Endothelial cell of umbilical vein (primary cell): Measurements from ENCODE around the gene PCDHA13. TPM values are rescaled to one million over a fixed set of nuclear protein-coding genes. Genes with fewer than 3 reads are reported as not detected.

Source experiments
- BruUV-seq: library from RNA; stranded (reverse); fragments of 400-500 nt; replicated peaks from 2 replicates; lab custom pipeline; 2021; lab: Mats Ljungman, UMichigan
- CTCF ChIA-PET: fragments of 300-600, 350-600 bp; sonication (Branson Sonifier 250); formaldehyde crosslinking; loops from one replicate; lab custom pipeline; 2021; ENCODE audit warnings: antibody characterized with exemption, inconsistent platforms; lab: Charles Lee
- POLR2A ChIA-PET: fragments of 300-600, 350-600 bp; sonication (Branson Sonifier 250); formaldehyde crosslinking; loops from one replicate; lab custom pipeline; 2021; ENCODE audit warnings: antibody characterized with exemption, inconsistent platforms; lab: Charles Lee
- DNase-seq: peaks from one replicate; pipeline ENCODE4 v3.0.0-alpha.2; 2011; ENCODE audit warnings: low read depth, low spot score
- FAIRE-seq: peaks from 2 replicates; lab custom pipeline; 2011; peaks lifted over from hg19 to GRCh38; lab: Jason Lieb, UNC
- H2AFZ ChIP-seq: 2 replicates; pipeline ENCODE4 v1.6.0; 2012; ENCODE audit warnings: low read depth, low read length, control low read depth, inconsistent platforms
- H3K27ac ChIP-seq: 2 replicates; pipeline ENCODE4 v1.5.1; 2011; ENCODE audit warnings: low read depth, mild to moderate bottlenecking, control low read depth, low read length, moderate library complexity; ENCODE audit not compliant: insufficient read depth
- H3K27me3 ChIP-seq, 2 experiments: 2 replicates each; pipeline versions ENCODE4 v1.6.0 to v1.6.1; 2011; ENCODE audit warnings: low read length in 2 of 2, mixed read lengths in 1 of 2; ENCODE audit not compliant: control insufficient read depth in 2 of 2, insufficient read depth in 2 of 2
- H3K36me3 ChIP-seq, 2 experiments: 2 replicates in 1 of 2; 3 replicates in 1 of 2; pipeline ENCODE4 v1.5.1; 2011; ENCODE audit warnings: low read length in 2 of 2, mild to moderate bottlenecking in 1 of 2, moderate library complexity in 1 of 2; ENCODE audit not compliant: control insufficient read depth in 2 of 2, insufficient read depth in 2 of 2; ENCODE audit errors: extremely low read depth in 1 of 2
- H3K4me1 ChIP-seq: 3 replicates; pipeline ENCODE4 v1.5.1; 2011; ENCODE audit warnings: mild to moderate bottlenecking, low read length; ENCODE audit not compliant: control insufficient read depth, insufficient read depth; ENCODE audit errors: extremely low read depth
- H3K4me2 ChIP-seq: 2 replicates; pipeline ENCODE4 v1.6.1; 2011; ENCODE audit warnings: low read length, control low read depth, mixed read lengths; ENCODE audit not compliant: insufficient read depth
- H3K4me3 ChIP-seq, 3 experiments: fragments of 200-600 bp in 1 of 3; sonication (generic), shearing (Covaris generic) in 1 of 3; replicated peaks in 1 of 3; 2 replicates each; pipeline ENCODE4 v1.5.1; 2011 to 2016; ENCODE audit warnings: control low read depth in 3 of 3, low read length in 3 of 3, mild to moderate bottlenecking in 2 of 3, inconsistent platforms in 1 of 3, low read depth in 1 of 3, moderate library complexity in 1 of 3; ENCODE audit not compliant: insufficient read depth in 1 of 3
- H3K79me2 ChIP-seq: 2 replicates; pipeline ENCODE4 v1.6.0; 2012; ENCODE audit warnings: low read length, inconsistent platforms; ENCODE audit not compliant: control insufficient read depth, insufficient read depth
- H3K9ac ChIP-seq: replicated peaks from 2 replicates; pipeline ENCODE3; 2011; ENCODE audit warnings: low read length, control low read depth; ENCODE audit not compliant: insufficient read depth; ENCODE audit errors: extremely low read depth
- H3K9me1 ChIP-seq: replicated peaks from 3 replicates; pipeline ENCODE4 v1.6.0; 2011; ENCODE audit warnings: mild to moderate bottlenecking, low read length; ENCODE audit not compliant: control insufficient read depth, insufficient read depth; ENCODE audit errors: extremely low read depth
- H3K9me3 ChIP-seq: replicated peaks from 2 replicates; pipeline ENCODE4 v1.5.1; 2012; ENCODE audit warnings: low read length, inconsistent platforms; ENCODE audit not compliant: control insufficient read depth, insufficient read depth
- H4K20me1 ChIP-seq: replicated peaks from 2 replicates; pipeline ENCODE3; 2011; ENCODE audit warnings: mild to moderate bottlenecking, low read length; ENCODE audit not compliant: control insufficient read depth, insufficient read depth; ENCODE audit errors: extremely low read depth
- CTCF ChIP-seq, 2 donors: IDR thresholded peaks; 1 replicate in 1 of 2; 2 replicates in 1 of 2; pipeline ENCODE4 v1.5.1; 2011; ENCODE audit warnings: low read length in 2 of 2, mild to moderate bottlenecking in 2 of 2, moderate library complexity in 2 of 2, control low read depth in 1 of 2, inconsistent platforms in 1 of 2, low read depth in 1 of 2; ENCODE audit not compliant: insufficient read depth in 1 of 2; ENCODE audit errors: extremely low read depth in 1 of 2
- FOS ChIP-seq: IDR thresholded peaks from 2 replicates; pipeline ENCODE4 v1.6.1; 2011; ENCODE audit warnings: mild to moderate bottlenecking, low read length, moderate library complexity, borderline replicate concordance; ENCODE audit not compliant: insufficient read depth
- GATA2 ChIP-seq: IDR thresholded peaks from 2 replicates; pipeline ENCODE4 v1.7.0; 2011; ENCODE audit warnings: low read depth, mild to moderate bottlenecking, moderate library complexity, mixed read lengths, low read length; ENCODE audit not compliant: insufficient read length, insufficient read depth
- JUN ChIP-seq: IDR thresholded peaks from 2 replicates; pipeline ENCODE4 v1.6.1; 2011; ENCODE audit warnings: borderline replicate concordance, low read depth; ENCODE audit not compliant: insufficient read length, insufficient read depth
- MYC ChIP-seq: IDR thresholded peaks from one replicate; pipeline ENCODE4 v1.6.1; 2011; ENCODE audit warnings: mild to moderate bottlenecking, low read depth, low read length
- POLR2AphosphoS5 ChIP-seq: IDR thresholded peaks from 2 replicates; pipeline ENCODE4 v1.6.1; 2012; ENCODE audit warnings: low read depth, mild to moderate bottlenecking, control low read depth, low read length, moderate library complexity; ENCODE audit not compliant: insufficient read depth
- dilution Hi-C: fragments of 300-500 bp; cut with MboI; formaldehyde crosslinking; loops from one replicate; pipeline ENCODE4 v1.15.0; 2019; ENCODE audit warnings: low sequenced_read_pairs; ENCODE audit not compliant: extremely low pct_ligation_motif_present
- intact Hi-C: fragments of 100-400 bp; cut with micrococcal nuclease; formaldehyde crosslinking; loops from one replicate; pipeline ENCODE4 v1.10.0; 2022
- polyA plus RNA-seq, 4 experiments: library from polyadenylated mRNA; depleted of rRNA in 3 of 4; stranded (reverse) in 3 of 4; unstranded in 1 of 4; fragments of >200 nt; gene quantifications; 2 replicates each; pipeline versions ENCODE4 v1.2.1 to v1.2.3, GENCODE V29; 2011 to 2012; ENCODE audit warnings: missing spikeins in 1 of 4
- total RNA-seq: library from RNA; stranded (reverse); gene quantifications from 2 replicates; pipeline ENCODE4 v1.2.3, GENCODE V29; 2021

The PCDHA13 gene
- total and polyA plus RNA-seq, 2 donors (not counting 3 experiments of a cell fraction or from before 2014, with no cell fraction given) = not detected

- H3K9me3 ChIP-seq = no peaks in the 10 kb centered on the region
- DNase-seq (no peak), FAIRE-seq (no peak)
- no peak overlapping the region for H3K27ac ChIP-seq
- no peaks in the 10 kb centered on the region for H3K9me1 ChIP-seq
- no peak overlapping the region for H3K4me3 ChIP-seq
- no peak overlapping the region for H3K9ac ChIP-seq
- intact Hi-C loops = no loop called here
- TF ChIP-seq CTCF (IDR thresholded peaks at IDR 0.05; ENCODE audit: extremely low read depth in 1 of 2, insufficient read depth in 1 of 2, low read depth in 1 of 2, low read length in 2 of 2) (no peak), FOS (no peak), GATA2 (no peak), JUN (no peak), POLR2AphosphoS5 (no peak), MYC (no peak)
- POLR2A ChIA-PET = no interaction called here
- no peaks in the 10 kb centered on the region for H3K79me2 ChIP-seq
- no peak overlapping the region for H2AFZ ChIP-seq
- H3K4me1 ChIP-seq = no peaks in the 10 kb centered on the region
- no peaks in the 10 kb centered on the region for H3K36me3 ChIP-seq
- no peak overlapping the region for H3K4me2 ChIP-seq
- CTCF ChIA-PET = no interaction called here
- no TSS peak for BruUV-seq
- no peaks in the 10 kb centered on the region for H3K27me3 ChIP-seq
- dilution Hi-C loops = no loop called here
- H4K20me1 ChIP-seq = no peaks in the 10 kb centered on the region
Observed at GRCh38 chr5:140862441-140863295, 19.3 kb upstream of the PCDHA13 start.
